GM12891 (cell line): ENCODE results near the gene CAPN2.

Source experiments
- POLR2A ChIP-seq: IDR thresholded peaks from 2 replicates; pipeline ENCODE4 v1.6.1; 2011; ENCODE audit warnings: low read depth, low read length, control low read depth
- POLR2AphosphoS5 ChIP-seq: IDR thresholded peaks from 2 replicates; pipeline ENCODE4 v1.6.1; 2011; ENCODE audit warnings: low read depth, low read length, control low read depth
- TAF1 ChIP-seq: IDR thresholded peaks from 2 replicates; pipeline ENCODE4 v1.6.1; 2011; ENCODE audit warnings: low read depth, low read length, control low read depth

GRCh38 chr1:223810586-223810985, 98.2 kb downstream of the CAPN2 start:
- TF ChIP-seq POLR2A: no peak
- no peak for TF ChIP-seq POLR2AphosphoS5
- TF ChIP-seq TAF1: no peak
